NCI-H2029 (cell line): ENCODE results near the gene ECD.

Source experiments
- DNase-seq: peaks from one replicate; lab custom pipeline; 2025; lab: John Stamatoyannopoulos, UW

The ECD gene

GRCh38 chr10:73096449-73097304 lies 71.1 kb downstream of the ECD start, which contains the start of gene P4HA1:
P4HA1 (minus strand) TSS chr10:73096866; CDS start chr10:73074883, 21,983 bp downstream.
- DNase-seq: peak; percentile 86

GRCh38 chr10:73096041-73096448 lies 71.8 kb downstream of the ECD start:
- no peak for DNase-seq

DNA sequence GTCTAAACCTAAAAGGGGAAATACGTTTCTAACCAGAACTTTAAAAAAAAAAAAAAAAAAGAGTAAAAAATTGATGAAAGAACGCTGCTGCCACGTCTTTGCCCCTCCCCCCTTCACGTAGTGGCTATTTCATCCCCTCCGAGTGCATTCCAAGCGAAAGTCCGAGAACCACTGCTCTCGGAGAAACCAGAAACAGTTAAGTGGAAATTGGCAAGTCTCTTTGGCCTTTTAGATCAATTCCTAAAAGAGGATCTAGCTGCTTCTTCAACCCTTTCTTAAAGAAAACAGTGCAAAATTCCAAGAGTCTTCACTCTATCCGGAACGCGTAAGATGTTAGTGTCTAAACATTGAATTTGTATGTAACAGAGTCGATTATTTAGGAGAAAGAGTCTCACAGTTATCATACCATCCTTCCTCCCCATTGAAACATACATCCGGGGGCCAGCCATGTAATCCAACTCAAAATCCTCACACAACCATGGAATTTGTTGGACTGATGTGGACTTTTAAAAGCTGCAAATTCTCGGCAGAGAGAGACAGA lies 72.3 kb downstream of the ECD start:
- DNase-seq: no peak

GRCh38 chr10:73094986-73095480 lies 72.8 kb downstream of the ECD start:
- DNase-seq: no peak

DNA sequence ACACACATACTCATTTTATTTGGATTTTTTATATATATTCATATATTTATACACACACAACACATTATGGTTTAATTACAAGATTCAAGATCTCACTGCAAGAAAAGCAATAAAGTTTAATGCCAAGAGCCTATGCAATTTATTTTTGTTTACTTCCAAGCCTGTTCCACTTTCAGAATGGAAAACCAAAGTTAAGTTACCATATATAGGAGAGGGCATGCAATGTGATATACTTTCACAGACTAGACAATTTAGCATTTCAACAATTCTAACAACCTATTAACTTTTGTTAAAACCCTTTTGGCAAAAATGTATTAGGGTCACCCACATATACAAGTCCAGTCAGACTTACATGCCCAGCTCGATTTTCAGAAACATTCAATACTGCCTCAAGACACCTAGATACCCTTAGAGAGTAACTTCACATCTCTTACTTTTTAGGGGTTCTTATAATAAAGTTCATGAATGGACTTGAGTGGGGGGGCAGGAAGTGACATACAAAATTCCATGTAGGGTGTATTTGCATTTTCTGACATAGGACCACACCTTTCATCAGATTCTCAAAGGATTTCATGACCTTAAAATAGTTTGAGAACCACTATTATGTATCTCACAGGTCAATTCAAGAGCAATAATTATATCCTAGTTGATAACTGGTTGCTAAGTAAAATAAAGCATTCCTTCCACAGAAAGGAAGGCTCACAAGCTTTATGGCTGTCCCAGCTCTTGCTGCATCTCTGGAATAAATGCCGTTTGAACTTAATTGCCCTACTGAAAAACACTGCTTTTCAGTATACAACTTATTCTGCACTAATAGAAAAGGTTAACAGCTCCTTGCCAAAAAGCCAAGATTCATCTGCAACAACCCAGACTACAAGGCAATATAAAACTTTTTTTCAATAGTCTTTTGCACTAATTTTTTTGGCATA lies 73.6 kb downstream of the ECD start:
- DNase-seq: no peak

GRCh38 chr10:73092830-73093229 lies 75.0 kb downstream of the ECD start:
- no peak for DNase-seq

DNA sequence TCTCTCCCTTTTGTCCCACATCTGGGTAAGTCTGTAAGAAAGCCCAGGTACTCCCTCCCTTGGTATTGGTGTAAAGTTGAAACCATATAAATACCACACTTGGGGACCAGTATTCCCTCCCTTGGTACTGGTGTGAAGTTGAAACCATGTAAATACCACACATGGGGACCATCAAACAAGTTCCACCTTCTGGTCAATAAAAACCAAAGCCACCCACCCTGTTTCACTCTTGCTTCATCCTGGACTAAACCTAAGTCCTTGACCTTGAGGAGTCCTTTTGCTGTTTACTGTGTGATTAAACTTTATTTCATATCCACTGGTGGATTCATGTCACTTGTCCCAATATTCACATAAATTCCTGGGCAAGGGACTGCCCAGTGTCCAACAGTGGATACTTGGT lies 79.5 kb downstream of the ECD start:
- DNase-seq: no peak

GRCh38 chr10:73086816-73087215 lies 81.0 kb downstream of the ECD start:
- no peak for DNase-seq

DNA sequence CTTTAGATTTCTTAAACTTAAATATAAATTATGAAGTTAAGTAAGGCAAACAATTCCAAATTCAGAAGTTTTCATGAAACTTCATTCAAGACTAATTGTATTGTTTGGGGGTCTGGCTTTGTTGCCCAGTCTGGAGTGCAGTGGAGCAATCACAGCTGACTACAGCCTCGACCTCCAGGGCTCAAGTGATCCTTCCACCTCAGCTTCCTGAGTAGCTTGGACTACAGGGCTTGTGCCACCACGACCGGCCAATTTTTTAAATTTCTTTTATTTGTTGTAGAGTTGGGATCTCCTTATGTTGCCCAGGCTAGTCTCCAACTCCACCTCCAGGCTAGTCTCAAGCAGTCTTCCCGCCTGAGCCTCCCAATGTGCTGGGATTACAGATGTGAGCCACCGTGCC lies 83.6 kb downstream of the ECD start:
- DNase-seq: no peak
